ENCODE measurements around the gene FERMT1. TPM values are rescaled to one million over a fixed set of nuclear protein-coding genes. Genes with fewer than 3 reads are reported as not detected.
"Not testable (repeated sequence)": the region's sequence is repeated elsewhere in the genome, so short reads cannot be mapped to it uniquely, and the experiment has no call there.

Gene FERMT1
- total RNA-seq, 2 donors from 2014 or later: 3.5 to 4.1 TPM

DNA sequence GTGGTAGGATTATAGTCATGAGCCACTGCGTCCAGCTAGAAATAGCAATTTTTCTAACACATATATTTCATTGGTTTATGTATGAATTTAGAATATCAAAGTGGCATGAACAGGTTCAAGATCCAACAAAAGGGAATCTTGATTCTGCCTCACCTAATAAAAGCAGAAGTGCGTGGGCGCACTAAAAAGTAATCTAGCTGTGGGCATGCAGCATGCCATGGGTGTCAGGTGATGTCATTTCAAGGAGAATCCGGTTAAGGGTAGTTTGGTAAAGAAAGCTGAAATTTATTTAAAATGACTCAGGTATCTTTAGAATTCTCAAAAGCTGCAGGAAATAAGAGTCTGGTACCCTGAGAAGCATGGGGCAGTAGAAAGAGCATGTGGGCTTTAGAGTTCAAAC, 86.6 kb downstream of the FERMT1 start:
- Mint-ChIP-seq H3K27me3 (ENCODE audit: insufficient read depth) (no peaks in the 10 kb centered on the region), H3K36me3 (ENCODE audit: low read depth) (peaks cover 59% of the 10 kb centered on the region), H3K27ac (no peak overlapping the region), H3K4me1 (no peaks in the 10 kb centered on the region), H3K9me3 (no peaks in the 10 kb centered on the region), H3K4me3 (no peak overlapping the region)
- H3K27me3 ChIP-seq (ENCODE audit: control insufficient read depth, insufficient read depth, low read length, poor library complexity, severe bottlenecking): no peaks in the 10 kb centered on the region
- TF ChIP-seq, protein P1, sequence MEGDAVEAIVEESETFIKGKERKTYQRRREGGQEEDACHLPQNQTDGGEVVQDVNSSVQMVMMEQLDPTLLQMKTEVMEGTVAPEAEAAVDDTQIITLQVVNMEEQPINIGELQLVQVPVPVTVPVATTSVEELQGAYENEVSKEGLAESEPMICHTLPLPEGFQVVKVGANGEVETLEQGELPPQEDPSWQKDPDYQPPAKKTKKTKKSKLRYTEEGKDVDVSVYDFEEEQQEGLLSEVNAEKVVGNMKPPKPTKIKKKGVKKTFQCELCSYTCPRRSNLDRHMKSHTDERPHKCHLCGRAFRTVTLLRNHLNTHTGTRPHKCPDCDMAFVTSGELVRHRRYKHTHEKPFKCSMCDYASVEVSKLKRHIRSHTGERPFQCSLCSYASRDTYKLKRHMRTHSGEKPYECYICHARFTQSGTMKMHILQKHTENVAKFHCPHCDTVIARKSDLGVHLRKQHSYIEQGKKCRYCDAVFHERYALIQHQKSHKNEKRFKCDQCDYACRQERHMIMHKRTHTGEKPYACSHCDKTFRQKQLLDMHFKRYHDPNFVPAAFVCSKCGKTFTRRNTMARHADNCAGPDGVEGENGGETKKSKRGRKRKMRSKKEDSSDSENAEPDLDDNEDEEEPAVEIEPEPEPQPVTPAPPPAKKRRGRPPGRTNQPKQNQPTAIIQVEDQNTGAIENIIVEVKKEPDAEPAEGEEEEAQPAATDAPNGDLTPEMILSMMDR (conservative IDR thresholded peaks at IDR 0.05): no peak
- no peak for DNase-seq
- H3K9me3 ChIP-seq (ENCODE audit: control insufficient read depth, low read length): no peaks in the 10 kb centered on the region
- H3K4me1 ChIP-seq (ENCODE audit: control insufficient read depth, insufficient read depth, low read length): peaks cover 5% of the 10 kb centered on the region
- no peak overlapping the region for H3K27ac ChIP-seq (ENCODE audit: low read depth, low read length)
- H3K9ac ChIP-seq (ENCODE audit: extremely low read depth, low read length, poor library complexity, severe bottlenecking): no peak overlapping the region
- peaks cover 77% of the 10 kb centered on the region for H3K36me3 ChIP-seq (ENCODE audit: control insufficient read depth, insufficient read depth, low read length)
- H3K4me3 ChIP-seq (ENCODE audit: low read length): no peak overlapping the region
- 93 to 100% methylated on average over 1 to 4 of the region's 4 CpGs for WGBS, 2 experiments (ENCODE audit: insufficient coverage in 1 of 2, insufficient read length in 1 of 2)

- WGBS, 2 experiments (ENCODE audit: insufficient coverage in 1 of 2, insufficient read length in 1 of 2): 77 to 100% methylated on average over 2 of the region's 2 CpGs
Observed at GRCh38 chr20:6034134-6034969, 88.5 kb downstream of the FERMT1 start.

GRCh38 chr20:6032907-6033306, 89.9 kb downstream of the FERMT1 start:
- H3K9me3 ChIP-seq (ENCODE audit: control insufficient read depth, low read length); H3K27me3 Mint-ChIP-seq (ENCODE audit: insufficient read depth); H3K4me1 Mint-ChIP-seq; H3K27ac ChIP-seq (ENCODE audit: low read depth, low read length); H3K9ac ChIP-seq (ENCODE audit: extremely low read depth, low read length, poor library complexity, severe bottlenecking); H3K4me3 ChIP-seq (ENCODE audit: low read length); H3K9me3 Mint-ChIP-seq; H3K27ac Mint-ChIP-seq; H3K27me3 ChIP-seq (ENCODE audit: control insufficient read depth, insufficient read depth, low read length, poor library complexity, severe bottlenecking); H3K4me1 ChIP-seq (ENCODE audit: control insufficient read depth, insufficient read depth, low read length); DNase-seq; H3K4me3 Mint-ChIP-seq: not testable (repeated sequence)
- H3K36me3 ChIP-seq (ENCODE audit: control insufficient read depth, insufficient read depth, low read length): peaks cover 72% of the 10 kb centered on the region
- 94 to 96% methylated on average over 4 to 8 of the region's 8 CpGs for WGBS, 2 experiments (ENCODE audit: insufficient coverage in 1 of 2, insufficient read length in 1 of 2)
- peaks cover 40% of the 10 kb centered on the region for H3K36me3 Mint-ChIP-seq (ENCODE audit: low read depth)

More at GRCh38 chr20:6034134-6034969, 88.5 kb downstream of the FERMT1 start:
- TF ChIP-seq, protein P1 (conservative IDR thresholded peaks at IDR 0.05): no peak
- DNase-seq: no peak
- Histone ChIP-seq H3K4me1 (ENCODE audit: control insufficient read depth, insufficient read depth, low read length) (peaks cover 5% of the 10 kb centered on the region), H3K4me3 (ENCODE audit: low read length) (no peak overlapping the region), H3K9me3 (ENCODE audit: control insufficient read depth, low read length) (no peaks in the 10 kb centered on the region), H3K9ac (ENCODE audit: extremely low read depth, low read length, poor library complexity, severe bottlenecking) (no peak overlapping the region), H3K36me3 (ENCODE audit: control insufficient read depth, insufficient read depth, low read length) (peaks cover 76% of the 10 kb centered on the region), H3K27ac (ENCODE audit: low read depth, low read length) (no peak overlapping the region), H3K27me3 (ENCODE audit: control insufficient read depth, insufficient read depth, low read length, poor library complexity, severe bottlenecking) (no peaks in the 10 kb centered on the region)
- no peaks in the 10 kb centered on the region for H3K4me1 Mint-ChIP-seq
- H3K9me3 Mint-ChIP-seq: no peaks in the 10 kb centered on the region
- H3K36me3 Mint-ChIP-seq (ENCODE audit: low read depth): peaks cover 45% of the 10 kb centered on the region
- H3K4me3 Mint-ChIP-seq: no peak overlapping the region
- H3K27ac Mint-ChIP-seq: peak overlapping the region; percentile 3
- H3K27me3 Mint-ChIP-seq (ENCODE audit: insufficient read depth): no peaks in the 10 kb centered on the region
